C4-2B (cell line): Measurements from ENCODE around the gene MYBPC2.
A peak's percentile ranks its signal among the peaks of the same experiment; 100 is the strongest.

ENCODE experiments used
- H3K27ac ChIP-seq: fragments of 450-650 bp; 2 replicates; pipeline ENCODE4 v1.5.1; 2017
- CTCF ChIP-seq: fragments of 450-650 bp; conservative IDR thresholded peaks from 2 replicates; pipeline ENCODE4 v1.5.1; 2017; ENCODE audit warnings: mild to moderate bottlenecking
- ZFX ChIP-seq: fragments of 450-650 bp; IDR thresholded peaks from 2 replicates; pipeline ENCODE4 v1.6.1; 2017

The MYBPC2 gene

GRCh38 chr19:50413531-50413930 is 19.2 kb upstream of the MYBPC2 start:
- TF ChIP-seq ZFX (no peak), CTCF (no peak)
- no peak overlapping the region for H3K27ac ChIP-seq

- TF ChIP-seq ZFX: no peak
- peak; percentile 87 for TF ChIP-seq CTCF
- no peak overlapping the region for H3K27ac ChIP-seq
Measured at GRCh38 chr19:50414864-50415660, 17.6 kb upstream of the MYBPC2 start.

- TF ChIP-seq CTCF (no peak), ZFX (no peak)
- H3K27ac ChIP-seq: no peak overlapping the region
Measured at GRCh38 chr19:50415661-50416033, 17.0 kb upstream of the MYBPC2 start.

GRCh38 chr19:50416034-50416977 is 16.4 kb upstream of the MYBPC2 start:
- TF ChIP-seq CTCF: no peak
- no peak for TF ChIP-seq ZFX
- H3K27ac ChIP-seq: no peak overlapping the region

- H3K27ac ChIP-seq: no peak overlapping the region
- TF ChIP-seq CTCF (no peak), ZFX (no peak)
Measured at GRCh38 chr19:50417111-50418081, 15.3 kb upstream of the MYBPC2 start.

- H3K27ac ChIP-seq: no peak within 1 kb of the TSS
- TF ChIP-seq ZFX (no peak), CTCF (no peak)
Measured at GRCh38 chr19:50418176-50419021, 14.3 kb upstream of the MYBPC2 start, which contains the start of gene SPIB. Gene SPIB (plus strand): TSS chr19:50418938. CDS start chr19:50418963, 25 bp downstream.
